Measurements from ENCODE around the gene C12orf56.
A peak's percentile ranks its signal among the peaks of the same experiment; 100 is the strongest.
"Not testable (repeated sequence)": the region's sequence is repeated elsewhere in the genome, so short reads cannot be mapped to it uniquely, and the experiment has no call there.

Gene C12orf56

DNA sequence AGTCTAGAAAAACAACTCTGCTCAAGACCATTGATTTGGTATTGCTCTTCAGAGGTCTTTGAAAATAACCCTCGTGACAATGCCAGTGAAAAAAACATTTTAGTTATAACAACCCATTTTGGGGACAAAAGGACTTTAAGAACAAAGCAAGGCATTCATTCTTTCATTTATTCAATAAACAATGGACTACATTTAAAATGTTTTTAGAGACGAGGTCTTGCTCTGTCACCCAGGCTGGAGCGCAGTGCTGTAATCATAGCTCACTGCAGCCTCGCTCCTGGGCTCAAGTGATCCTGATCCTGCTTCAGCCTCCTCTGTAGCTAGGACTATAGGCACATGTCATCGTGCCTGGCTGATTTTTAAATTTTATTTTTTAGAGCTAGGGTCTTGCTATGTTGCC is 160.8 kb downstream of the C12orf56 start:
- DNase-seq (ENCODE audit: low spot score), result peak; percentile 84

DNA sequence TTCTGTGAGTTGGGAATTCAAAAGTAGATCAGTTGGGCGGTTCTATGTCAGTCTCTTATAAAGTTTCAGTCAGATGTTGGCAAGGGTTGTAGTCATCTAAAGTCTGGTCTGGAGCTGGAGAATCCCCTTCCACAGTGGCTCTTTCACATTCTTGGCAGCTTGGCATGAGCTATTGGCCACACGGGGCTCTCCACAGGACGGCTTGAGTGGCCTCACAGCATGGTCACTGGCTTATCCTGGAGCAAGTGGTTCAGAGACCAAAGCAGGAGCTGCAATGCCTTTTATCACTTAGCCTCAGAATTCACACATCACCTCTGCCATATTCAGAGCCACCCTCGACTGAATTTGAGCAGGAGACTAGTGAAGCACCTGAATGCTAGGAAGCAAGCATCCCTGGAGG is 161.3 kb downstream of the C12orf56 start:
- DNase-seq (ENCODE audit: low spot score), result no peak

DNA sequence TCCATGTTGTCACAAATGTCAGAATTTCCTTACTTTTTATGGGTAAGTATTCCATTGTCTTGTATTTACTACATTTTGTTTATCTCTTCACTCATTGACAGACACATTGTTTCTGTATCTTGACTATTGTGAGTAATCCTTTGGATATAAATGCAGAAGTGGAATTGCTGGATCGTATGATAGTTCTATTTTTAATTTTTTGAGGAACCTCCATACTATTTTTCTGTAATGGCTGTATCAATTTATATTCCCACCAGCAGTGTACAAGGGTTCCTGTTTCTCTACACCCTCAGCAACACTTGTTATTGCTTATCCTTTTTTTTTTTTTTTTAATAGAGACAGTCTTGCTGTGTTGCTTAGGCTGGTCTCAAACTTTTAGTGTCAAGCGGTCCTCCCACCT is 164.9 kb downstream of the C12orf56 start:
- no peak for DNase-seq (ENCODE audit: low spot score)

DNA sequence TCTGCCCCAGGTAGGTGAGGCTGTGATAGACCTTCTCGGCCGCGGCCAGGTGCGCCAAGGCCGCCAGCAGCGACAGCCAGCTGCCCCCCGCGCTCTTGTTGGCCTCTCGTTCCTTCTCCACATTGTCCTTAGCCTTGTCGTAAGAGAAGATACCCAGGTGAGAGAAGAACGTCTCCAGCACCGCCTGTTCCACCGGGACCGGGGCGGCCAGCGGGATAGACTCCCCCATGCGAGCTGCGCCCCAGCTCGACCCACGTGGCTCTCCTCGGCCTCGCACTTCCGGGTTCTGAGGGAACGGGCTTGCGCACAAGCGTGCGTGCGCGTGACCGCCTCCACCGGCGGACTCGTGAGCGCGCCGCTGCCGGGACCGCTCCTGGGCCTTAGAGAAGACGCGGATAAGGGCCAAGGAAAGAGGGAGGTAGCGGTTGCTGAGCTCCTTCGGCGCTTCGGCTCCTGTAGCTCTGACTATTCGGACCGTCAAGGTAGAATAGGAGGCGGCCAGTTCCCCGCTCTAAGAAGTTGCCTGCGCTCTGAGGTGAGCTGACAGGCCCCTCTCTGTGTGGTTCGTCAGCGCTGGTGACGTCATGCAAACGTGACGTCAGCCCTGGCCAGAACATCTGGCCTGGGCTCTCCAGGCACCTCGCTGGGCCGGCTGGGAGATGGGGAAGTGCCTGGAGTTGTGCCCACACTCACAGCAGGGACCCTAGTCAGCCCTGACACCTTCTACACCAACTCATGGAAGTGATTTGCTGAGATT is 168.4 kb downstream of the C12orf56 start, which contains the start of gene KICS2:
Gene KICS2 (minus strand): TSS at position 288 of the 757 bp plus-strand sequence. CDS start 59 bp downstream, at position 229.
- peak; percentile 93 for DNase-seq (ENCODE audit: low spot score)

DNA sequence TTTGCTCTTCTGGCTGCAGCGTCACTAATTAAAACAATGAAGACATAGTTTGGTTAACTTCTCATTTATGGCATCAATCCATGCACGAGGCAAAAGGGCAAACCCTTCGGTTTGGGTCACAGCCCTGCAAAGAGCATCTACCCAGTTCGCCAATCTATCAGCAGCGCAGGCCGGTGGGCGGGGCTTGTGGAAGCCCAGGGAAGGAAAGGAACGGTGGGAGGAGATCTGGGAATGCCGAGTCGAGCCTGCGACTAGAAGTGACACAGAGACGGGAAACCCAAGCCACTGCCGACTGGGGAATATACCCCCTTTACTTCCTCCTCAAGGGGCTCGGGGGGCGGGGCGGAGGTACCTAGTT is 168.9 kb downstream of the C12orf56 start:
- DNase-seq (ENCODE audit: low spot score), result peak; percentile 86

DNA sequence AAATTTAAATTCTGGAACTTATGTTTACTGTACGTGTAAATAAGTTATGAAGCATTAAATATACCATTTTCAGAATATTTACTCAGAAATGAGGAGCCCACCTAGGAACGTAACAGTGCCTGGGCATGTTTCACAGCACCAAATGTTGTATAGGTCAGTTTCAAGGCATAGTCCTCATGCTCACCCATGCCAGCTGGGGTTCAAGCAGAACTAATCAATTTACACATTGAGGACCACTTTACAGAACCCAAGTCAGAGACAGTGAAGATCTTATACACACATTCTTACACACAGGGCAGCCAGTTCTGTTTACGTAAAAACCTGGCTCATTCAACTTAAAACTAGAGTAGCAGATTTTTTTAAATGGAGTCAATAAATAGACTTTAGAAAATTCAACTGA is 170.5 kb downstream of the C12orf56 start:
- DNase-seq (ENCODE audit: low spot score), result no peak

DNA sequence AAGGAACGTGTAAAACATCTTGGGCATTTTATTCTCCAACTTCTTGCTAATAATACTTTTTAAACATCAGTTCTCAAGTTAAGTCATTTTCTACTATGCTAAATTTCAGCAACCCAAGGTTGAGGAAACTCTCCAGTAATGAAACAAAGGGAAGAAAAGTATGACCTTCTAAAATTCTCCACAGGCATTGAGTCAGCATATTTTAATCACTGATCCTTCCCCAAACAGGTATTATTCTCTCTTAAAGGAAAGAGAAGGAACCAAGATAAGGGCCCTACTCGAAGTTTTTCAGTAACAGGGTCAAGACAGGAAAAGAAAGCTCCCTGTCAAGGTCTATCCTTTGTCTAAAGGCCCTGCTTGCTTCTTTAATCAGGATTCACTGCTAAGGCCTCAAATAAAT is 171.4 kb downstream of the C12orf56 start:
- no peak for DNase-seq (ENCODE audit: low spot score)

DNA sequence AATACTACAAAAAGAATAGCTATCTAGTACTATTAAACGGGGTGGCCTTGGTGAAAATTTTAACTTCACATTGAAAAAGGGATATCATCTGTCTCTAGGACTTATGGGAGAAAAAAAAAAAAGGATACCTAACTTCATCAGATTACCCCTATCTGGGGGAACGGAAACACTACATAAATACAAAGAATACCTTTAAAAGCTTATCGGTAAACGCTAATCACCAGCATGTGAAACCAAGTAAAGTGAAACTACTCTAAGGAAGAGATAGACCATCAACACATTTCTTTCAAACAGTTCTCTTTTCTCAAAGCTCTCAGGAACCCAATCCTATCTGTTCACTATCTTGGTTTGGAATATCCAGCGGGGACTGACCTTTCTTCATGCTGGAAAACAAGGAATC is 172.0 kb downstream of the C12orf56 start:
- DNase-seq (ENCODE audit: low spot score), result no peak

DNA sequence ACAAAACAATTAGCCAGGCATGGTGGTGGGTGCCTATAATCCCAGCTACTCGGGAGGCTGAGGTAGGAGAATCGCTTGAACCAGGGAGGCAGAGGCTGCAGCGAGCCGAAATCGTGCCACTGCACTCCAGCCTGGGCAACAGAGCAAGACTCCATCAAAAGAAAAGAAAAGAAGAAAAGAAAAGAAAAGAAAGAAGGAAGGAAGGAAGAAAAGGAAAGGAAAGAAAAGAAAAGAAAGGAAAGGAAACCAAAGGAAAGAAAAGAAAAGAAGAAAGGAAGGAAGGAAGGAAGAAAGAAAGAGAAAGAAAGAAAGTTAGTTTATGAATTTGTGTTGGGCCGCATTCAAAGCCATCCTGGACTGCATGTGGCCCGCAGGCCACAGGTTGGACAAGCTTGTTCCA is 172.9 kb downstream of the C12orf56 start:
- DNase-seq (ENCODE audit: low spot score), result not testable (repeated sequence)

DNA sequence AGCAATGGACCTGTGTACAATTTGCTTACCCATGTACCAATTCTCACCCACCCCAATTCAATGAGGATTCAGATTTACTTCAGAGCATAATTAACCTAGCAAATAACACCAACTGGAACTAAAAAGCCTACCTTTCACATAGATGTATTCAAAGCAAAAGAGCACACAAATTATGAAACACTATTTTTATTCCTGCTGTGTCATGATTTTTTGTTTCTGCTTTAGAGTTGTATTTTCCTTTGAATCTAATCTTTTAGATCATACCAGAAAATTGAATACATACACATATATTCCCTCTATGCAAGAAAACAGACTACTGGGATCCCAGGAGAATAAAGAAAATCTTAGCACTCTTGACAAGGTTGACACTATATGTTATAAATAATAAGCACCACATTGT is 174.3 kb downstream of the C12orf56 start:
- DNase-seq (ENCODE audit: low spot score), result no peak

Data from putamen (tissue), 1 donor.